Activated naive CD4-positive, alpha-beta T cell treated with anti-CD3 and anti-CD28 coated beads, Interleukin-2, amount 10 ng/mL, durations not matched to agents 7 days and 5 days (primary cell): Measurements from ENCODE around the gene UTY.
A peak's percentile ranks its signal among the peaks of the same experiment; 100 is the strongest.
"Not testable (repeated sequence)": the region's sequence is repeated elsewhere in the genome, so short reads cannot be mapped to it uniquely, and the experiment has no call there.

Source experiments
- CTCF ChIA-PET: fragments of 350-600 bp; sonication (Branson Sonifier 250); formaldehyde crosslinking; loops from one replicate; lab custom pipeline; 2021; ENCODE audit warnings: antibody characterized with exemption; lab: Charles Lee
- DNase-seq: peaks from one replicate; pipeline ENCODE4 v3.0.0-alpha.2; 2020
- H3K27ac Mint-ChIP-seq: one replicate; pipeline ENCODE4 v1.8.0; 2021; ENCODE audit warnings: mild to moderate bottlenecking, moderate library complexity, mixed read lengths
- H3K27me3 Mint-ChIP-seq: one replicate; pipeline ENCODE4 v1.8.0; 2021; ENCODE audit warnings: mild to moderate bottlenecking, mixed read lengths
- H3K36me3 Mint-ChIP-seq: one replicate; pipeline ENCODE4 v1.8.0; 2021; ENCODE audit warnings: mixed read lengths
- H3K4me1 Mint-ChIP-seq: one replicate; pipeline ENCODE4 v1.8.0; 2021; ENCODE audit warnings: mixed read lengths
- H3K4me3 Mint-ChIP-seq: one replicate; pipeline ENCODE4 v1.8.0; 2021; ENCODE audit warnings: mild to moderate bottlenecking, moderate library complexity, mixed read lengths
- H3K9me3 Mint-ChIP-seq: one replicate; pipeline ENCODE4 v1.8.0; 2021; ENCODE audit warnings: mixed read lengths

Gene UTY

DNA sequence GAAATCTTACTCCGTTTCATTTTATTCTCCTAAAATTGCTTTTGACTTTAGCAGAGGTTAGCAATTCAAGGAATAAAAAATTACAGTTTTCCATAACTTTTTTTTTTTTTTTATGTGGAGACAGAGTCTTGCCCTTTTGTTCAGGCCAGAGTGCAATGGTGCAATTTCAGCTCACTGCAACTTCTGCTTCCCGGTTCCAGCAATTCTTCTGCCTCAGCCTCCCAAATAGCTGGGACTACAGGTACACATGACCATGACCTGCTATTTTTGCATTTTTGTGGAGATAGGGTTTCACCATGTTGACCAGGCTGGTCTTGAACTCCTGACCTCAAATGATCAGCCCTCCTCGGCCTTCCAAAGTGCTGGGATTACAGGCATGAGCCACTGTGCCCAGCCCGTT lies 179.0 kb downstream of the UTY start:
- H3K27ac Mint-ChIP-seq, result no peak overlapping the region
- no peaks in the 10 kb centered on the region for H3K27me3 Mint-ChIP-seq
- peaks cover 31% of the 10 kb centered on the region for H3K36me3 Mint-ChIP-seq
- H3K4me3 Mint-ChIP-seq, result no peak overlapping the region
- no peaks in the 10 kb centered on the region for H3K9me3 Mint-ChIP-seq
- no peaks in the 10 kb centered on the region for H3K4me1 Mint-ChIP-seq
- CTCF ChIA-PET, result no interaction called here
- DNase-seq, result no peak

DNA sequence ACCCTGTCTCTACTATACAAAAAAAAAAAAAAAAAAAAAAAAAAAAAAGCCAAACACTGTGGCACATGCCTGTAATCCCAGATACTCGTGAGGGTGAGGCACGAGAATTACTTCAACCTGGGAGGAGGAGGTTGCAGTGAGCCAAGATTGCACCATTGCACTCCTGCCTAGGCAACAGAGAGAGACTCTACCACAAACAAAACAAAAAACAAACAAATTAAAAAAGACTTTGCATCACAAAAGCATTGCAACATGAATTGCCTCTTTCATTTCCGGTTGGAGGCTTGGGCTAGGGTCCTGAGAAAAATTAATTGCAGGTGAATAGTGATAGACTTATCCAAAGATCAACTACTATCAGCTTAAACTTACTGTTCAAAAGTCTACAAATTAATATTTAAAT lies 180.4 kb downstream of the UTY start:
- no peaks in the 10 kb centered on the region for H3K4me1 Mint-ChIP-seq
- H3K27ac Mint-ChIP-seq, result no peak overlapping the region
- CTCF ChIA-PET, result no interaction called here
- no peaks in the 10 kb centered on the region for H3K27me3 Mint-ChIP-seq
- no peak for DNase-seq
- H3K9me3 Mint-ChIP-seq, result no peaks in the 10 kb centered on the region
- no peak overlapping the region for H3K4me3 Mint-ChIP-seq
- H3K36me3 Mint-ChIP-seq, result peaks cover 33% of the 10 kb centered on the region

DNA sequence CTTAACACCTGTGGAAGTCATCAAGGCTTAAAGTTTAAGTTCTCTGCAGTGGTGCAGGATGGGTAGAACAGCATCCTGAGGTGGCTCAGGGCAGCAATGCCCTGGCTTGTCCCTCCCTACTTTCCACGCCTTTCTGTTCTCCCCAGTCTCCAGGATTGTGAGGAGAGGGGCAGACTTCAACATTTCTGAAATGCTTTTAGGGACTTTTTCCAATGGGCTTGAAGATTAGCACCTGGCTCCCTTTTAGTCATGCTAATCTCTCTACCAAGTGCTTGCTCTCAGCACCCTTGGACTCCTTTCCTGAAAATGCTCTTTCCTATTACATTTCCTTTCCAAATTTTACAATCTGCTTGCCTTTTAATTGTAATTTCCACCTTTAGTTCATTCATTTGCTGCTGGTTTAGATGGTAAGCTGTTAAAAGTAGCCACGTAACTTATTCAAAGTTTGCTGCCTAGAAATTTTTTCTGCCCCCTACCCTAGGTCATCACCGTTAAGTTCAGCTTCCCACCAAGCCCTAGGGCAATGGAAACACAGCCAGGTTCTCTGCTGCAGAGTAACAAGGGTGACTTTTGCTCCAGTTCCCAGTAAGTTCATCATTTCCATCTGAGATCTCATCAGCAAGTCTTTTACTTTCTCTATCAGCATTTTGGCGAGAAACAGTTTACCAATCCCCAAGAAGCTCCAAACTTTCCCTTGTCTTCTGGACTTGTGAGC lies 183.5 kb downstream of the UTY start:
- H3K4me3 Mint-ChIP-seq, result no peak overlapping the region
- H3K9me3 Mint-ChIP-seq, result peaks cover under 1% of the 10 kb centered on the region
- CTCF ChIA-PET, result no interaction called here
- no peak overlapping the region for H3K27ac Mint-ChIP-seq
- no peak for DNase-seq
- no peaks in the 10 kb centered on the region for H3K4me1 Mint-ChIP-seq
- peaks cover 41% of the 10 kb centered on the region for H3K36me3 Mint-ChIP-seq
- H3K27me3 Mint-ChIP-seq, result no peaks in the 10 kb centered on the region

DNA sequence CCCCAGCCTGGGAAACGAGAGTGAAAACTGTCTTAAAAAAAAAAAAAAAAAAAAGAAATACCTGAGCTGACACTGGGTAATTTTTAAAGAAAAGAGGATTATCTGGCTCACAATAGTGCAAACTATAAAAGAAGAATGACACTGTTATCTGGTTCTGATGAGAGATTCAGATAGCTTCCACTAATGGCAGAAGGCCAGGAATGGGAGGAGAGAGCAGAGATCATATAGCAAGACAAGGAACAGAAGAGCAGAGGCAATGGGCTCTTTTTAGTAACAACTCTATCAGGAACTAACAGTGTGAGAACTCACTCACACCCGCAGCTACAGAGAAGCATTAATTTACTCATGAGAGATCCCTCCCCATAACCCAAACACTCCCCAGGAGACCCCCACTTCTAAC lies 184.8 kb downstream of the UTY start:
- CTCF ChIA-PET, result no interaction called here
- H3K27me3 Mint-ChIP-seq, result no peaks in the 10 kb centered on the region
- no peaks in the 10 kb centered on the region for H3K4me1 Mint-ChIP-seq
- no peak for DNase-seq
- peaks cover 49% of the 10 kb centered on the region for H3K36me3 Mint-ChIP-seq
- peaks cover 5% of the 10 kb centered on the region for H3K9me3 Mint-ChIP-seq
- no peak overlapping the region for H3K27ac Mint-ChIP-seq
- no peak overlapping the region for H3K4me3 Mint-ChIP-seq

DNA sequence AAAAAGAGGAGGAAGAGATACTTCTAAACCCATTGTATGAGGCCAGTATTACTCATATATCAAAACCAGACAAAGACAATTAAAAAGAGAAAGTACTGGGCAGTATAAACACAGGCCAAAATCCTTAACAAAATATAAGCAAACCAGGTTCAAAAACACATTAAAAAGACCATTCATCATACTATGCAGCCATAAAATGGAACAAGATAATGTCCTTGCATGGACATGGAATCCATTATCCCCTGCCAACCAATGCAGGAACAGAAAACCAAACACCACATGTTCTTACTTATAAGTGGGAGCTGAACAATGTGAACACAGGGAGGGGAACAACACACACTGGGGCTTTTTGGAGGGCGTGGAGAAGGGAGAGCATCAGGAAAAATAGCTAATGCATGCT lies 188.6 kb downstream of the UTY start:
- no peak for DNase-seq
- H3K27ac Mint-ChIP-seq, result no peak overlapping the region
- H3K36me3 Mint-ChIP-seq, result peaks cover 60% of the 10 kb centered on the region
- peaks cover 11% of the 10 kb centered on the region for H3K9me3 Mint-ChIP-seq
- no peaks in the 10 kb centered on the region for H3K4me1 Mint-ChIP-seq
- no peak overlapping the region for H3K4me3 Mint-ChIP-seq
- CTCF ChIA-PET, result no interaction called here
- H3K27me3 Mint-ChIP-seq, result no peaks in the 10 kb centered on the region

DNA sequence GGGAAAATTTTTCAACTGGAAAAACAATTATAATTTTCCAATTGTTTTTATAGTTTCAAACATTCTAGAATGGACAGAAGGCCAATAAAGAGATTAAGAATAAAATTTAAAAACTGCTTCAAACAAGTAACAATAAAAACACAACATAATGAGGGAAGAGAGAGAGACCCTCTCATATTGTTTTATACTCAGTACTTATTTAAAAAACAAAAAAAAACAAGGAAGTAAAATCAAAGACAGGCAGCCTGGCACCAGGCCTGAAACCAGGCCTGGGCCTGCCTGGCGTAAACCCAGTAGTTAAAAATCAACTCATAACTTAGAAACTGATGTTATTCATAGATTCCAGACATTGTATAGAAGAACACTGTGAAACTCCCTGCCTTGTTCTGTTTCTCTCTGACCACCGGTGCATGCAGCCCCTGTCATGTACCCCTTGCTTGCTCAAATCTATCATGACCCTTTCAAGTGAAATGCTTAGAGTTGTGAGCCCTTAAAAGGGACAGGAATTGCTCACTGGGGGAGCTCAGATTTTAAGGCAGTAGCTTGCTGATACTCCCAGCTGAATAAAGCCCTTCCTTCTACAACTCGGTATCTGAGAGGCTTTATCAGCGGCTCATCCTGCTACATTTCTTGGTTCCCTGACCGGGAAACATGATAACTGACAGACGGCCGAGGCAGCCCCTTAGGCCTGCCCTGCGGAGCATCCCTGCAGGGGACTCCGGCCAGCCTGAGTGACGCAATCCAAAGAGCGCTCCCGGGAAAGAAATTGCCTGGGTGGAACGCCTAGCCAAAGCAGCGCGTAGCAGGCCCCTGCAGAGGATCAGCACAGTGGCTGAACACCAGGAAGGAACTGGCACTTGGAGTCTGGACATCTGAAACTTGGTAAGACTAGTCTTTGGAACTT lies 197.4 kb downstream of the UTY start:
- H3K27ac Mint-ChIP-seq, H3K4me3 Mint-ChIP-seq, DNase-seq, H3K9me3 Mint-ChIP-seq, H3K4me1 Mint-ChIP-seq, CTCF ChIA-PET, H3K27me3 Mint-ChIP-seq: not testable (repeated sequence)
- peaks cover 46% of the 10 kb centered on the region for H3K36me3 Mint-ChIP-seq

DNA sequence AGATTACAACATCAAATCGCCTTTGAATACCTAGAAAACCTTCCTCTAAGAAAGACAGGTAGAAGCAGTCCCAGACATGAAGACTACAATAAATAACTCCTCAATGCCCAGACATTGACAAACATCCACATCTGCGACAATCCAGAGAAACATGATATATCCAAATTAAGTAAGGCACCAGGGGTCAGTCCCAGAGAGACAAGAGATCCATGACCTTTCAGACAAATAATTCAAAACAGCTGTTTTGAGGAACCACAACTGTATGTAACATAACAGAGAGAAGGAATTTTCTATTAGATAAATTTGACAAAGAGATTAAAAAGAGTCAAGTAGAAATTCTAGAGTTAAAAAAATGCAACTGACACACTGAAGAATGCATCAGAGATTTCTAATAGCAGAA lies 200.3 kb downstream of the UTY start:
- no peaks in the 10 kb centered on the region for H3K27me3 Mint-ChIP-seq
- no peak overlapping the region for H3K27ac Mint-ChIP-seq
- CTCF ChIA-PET, result no interaction called here
- no peaks in the 10 kb centered on the region for H3K4me1 Mint-ChIP-seq
- no peak for DNase-seq
- H3K9me3 Mint-ChIP-seq, result no peaks in the 10 kb centered on the region
- H3K4me3 Mint-ChIP-seq, result no peak overlapping the region
- peaks cover 41% of the 10 kb centered on the region for H3K36me3 Mint-ChIP-seq

DNA sequence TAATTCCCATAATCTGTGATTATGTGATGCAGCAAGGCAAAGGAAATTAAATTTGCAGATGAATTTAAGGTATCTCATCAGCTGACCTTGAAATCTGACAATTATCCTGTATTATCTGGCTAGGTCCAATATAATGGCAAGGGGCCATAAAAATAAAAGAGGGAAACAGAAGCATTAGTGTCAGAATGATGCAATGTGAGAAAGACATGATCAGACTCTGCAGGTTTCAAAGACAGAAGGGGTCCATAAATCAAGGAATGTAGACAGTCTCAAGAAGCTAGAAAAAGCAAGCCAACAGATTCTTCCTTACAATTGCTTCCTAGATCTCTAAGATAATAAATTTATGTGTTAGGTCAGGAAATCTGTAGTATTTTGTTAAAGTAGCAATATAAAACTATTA lies 208.1 kb downstream of the UTY start:
- Mint-ChIP-seq H3K4me3 (no peak overlapping the region), H3K27ac (no peak overlapping the region), H3K9me3 (no peaks in the 10 kb centered on the region), H3K27me3 (no peaks in the 10 kb centered on the region), H3K4me1 (no peaks in the 10 kb centered on the region), H3K36me3 (peaks cover 48% of the 10 kb centered on the region)
- no peak for DNase-seq
- CTCF ChIA-PET, result no interaction called here

DNA sequence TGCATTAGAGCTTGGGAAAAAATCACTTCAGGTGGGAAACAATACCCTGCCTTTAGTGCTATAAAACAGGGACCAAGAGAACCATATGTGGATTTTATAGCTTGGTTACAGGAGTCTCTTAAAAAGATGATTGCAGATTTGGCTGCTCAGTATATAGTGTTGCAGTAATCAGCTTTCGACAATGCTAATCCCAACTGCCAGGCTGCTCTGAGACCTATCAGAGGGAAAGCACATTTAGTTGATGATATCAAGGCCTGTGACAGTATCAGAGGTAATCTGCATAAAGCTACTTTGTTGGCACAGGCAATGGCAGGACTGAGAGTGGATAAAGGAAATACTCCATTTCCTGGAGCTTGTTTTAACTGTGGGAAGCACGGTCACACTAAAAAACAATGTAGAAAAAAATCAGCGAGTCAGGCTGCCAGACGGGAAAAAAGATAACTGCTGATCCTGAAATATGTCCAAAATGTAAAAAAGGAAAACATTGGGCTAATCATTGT lies 225.8 kb downstream of the UTY start:
- CTCF ChIA-PET, H3K27me3 Mint-ChIP-seq: not testable (repeated sequence)

DNA sequence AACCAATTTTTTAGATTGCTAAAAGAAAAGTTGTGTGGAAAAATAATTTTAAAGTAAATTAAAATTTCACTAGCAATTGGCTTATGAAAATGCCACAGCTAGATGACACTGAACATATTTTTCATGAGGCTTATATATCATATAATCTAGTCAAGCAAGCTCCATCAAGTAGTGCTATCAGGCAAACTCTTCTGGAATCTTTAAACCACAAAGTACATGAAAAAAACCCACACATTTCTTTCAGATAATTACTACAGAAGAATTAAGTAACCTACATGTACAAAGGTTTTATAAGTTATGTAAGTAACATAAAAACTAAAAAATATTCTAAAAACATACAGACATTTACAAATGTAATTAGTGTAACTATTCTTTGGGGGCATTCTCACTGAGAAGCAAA lies 229.4 kb downstream of the UTY start:
- CTCF ChIA-PET, result no interaction called here
- no peak for DNase-seq
- no peaks in the 10 kb centered on the region for H3K27me3 Mint-ChIP-seq
- H3K4me1 Mint-ChIP-seq, result no peaks in the 10 kb centered on the region
- H3K9me3 Mint-ChIP-seq, result no peaks in the 10 kb centered on the region
- H3K4me3 Mint-ChIP-seq, result no peak overlapping the region
- H3K27ac Mint-ChIP-seq, result no peak overlapping the region
- peaks cover 27% of the 10 kb centered on the region for H3K36me3 Mint-ChIP-seq

More for the DNA sequence above, 225.8 kb downstream of the UTY start:
- H3K36me3 Mint-ChIP-seq, result peaks cover 42% of the 10 kb centered on the region
- not testable (repeated sequence) for H3K9me3 Mint-ChIP-seq, H3K4me1 Mint-ChIP-seq, DNase-seq, H3K4me3 Mint-ChIP-seq, H3K27ac Mint-ChIP-seq

DNA sequence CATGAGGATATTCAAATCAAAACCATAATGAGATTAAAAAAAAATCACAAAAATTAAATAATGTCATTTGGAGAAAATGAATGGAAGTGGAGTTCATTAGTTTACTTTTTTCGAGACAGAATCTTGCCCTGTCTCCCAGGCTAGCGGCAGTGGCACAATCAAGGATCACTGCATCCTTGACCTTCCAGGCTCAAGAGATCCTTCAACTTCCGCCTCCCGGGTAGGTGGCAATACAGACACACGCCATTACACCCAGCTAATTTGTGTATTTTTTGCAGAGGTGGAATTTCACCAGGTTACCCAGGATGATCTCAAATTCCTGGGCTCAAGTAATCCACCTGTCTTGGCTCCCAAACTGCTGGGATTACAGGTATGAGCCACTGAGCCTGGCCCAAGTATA lies 236.1 kb downstream of the UTY start:
- no peaks in the 10 kb centered on the region for H3K4me1 Mint-ChIP-seq
- no peak overlapping the region for H3K4me3 Mint-ChIP-seq
- CTCF ChIA-PET, result no interaction called here

DNA sequence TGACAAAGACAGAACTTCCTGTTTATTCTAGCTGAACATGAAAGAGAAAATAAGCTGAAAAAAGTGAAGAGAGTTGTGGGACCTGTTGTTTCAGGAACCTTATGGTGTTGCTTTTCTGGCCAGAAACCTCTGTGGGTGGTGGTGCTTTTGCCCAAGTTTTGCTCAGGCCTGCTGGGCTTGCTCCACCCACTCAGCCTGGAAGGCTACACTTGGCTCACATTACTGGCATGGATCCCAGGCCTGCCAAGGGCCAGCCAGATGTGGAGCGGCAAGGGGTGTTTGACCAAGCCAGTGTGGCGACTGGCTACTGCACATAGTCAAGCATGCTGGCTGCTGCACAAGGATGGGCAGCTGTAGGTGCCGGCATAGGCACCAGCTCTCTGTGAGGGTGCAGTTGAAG lies 245.9 kb downstream of the UTY start:
- H3K4me1 Mint-ChIP-seq, result no peaks in the 10 kb centered on the region
- H3K27me3 Mint-ChIP-seq, result no peaks in the 10 kb centered on the region
- CTCF ChIA-PET, result no interaction called here
- peaks cover 30% of the 10 kb centered on the region for H3K36me3 Mint-ChIP-seq
- no peak overlapping the region for H3K27ac Mint-ChIP-seq
- no peak for DNase-seq
- no peaks in the 10 kb centered on the region for H3K9me3 Mint-ChIP-seq
- H3K4me3 Mint-ChIP-seq, result no peak overlapping the region

More for the DNA sequence above, 236.1 kb downstream of the UTY start:
- no peaks in the 10 kb centered on the region for H3K9me3 Mint-ChIP-seq
- peaks cover 36% of the 10 kb centered on the region for H3K36me3 Mint-ChIP-seq
- no peaks in the 10 kb centered on the region for H3K27me3 Mint-ChIP-seq
- no peak for DNase-seq
- no peak overlapping the region for H3K27ac Mint-ChIP-seq

DNA sequence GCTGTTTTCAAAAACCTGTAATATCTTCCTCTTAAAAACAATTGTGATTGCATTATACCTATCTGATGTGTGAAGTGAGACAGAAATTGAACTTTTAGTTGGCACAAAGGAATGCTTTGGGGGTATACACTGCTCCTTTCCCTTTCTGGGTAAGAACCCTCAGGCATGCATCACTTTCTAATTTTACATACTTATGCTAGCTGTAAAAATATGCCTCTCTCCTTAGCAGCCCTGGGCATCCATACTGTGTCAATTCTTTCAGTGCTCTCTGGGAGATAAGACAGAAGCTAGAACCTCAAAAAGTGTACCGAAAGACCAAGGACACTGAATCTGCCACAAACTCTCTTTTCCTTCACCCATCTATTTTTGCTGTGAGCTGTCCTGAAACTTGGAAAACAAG lies 246.7 kb downstream of the UTY start:
- no peak for DNase-seq
- Mint-ChIP-seq H3K4me1 (no peaks in the 10 kb centered on the region), H3K9me3 (no peaks in the 10 kb centered on the region), H3K36me3 (peaks cover 22% of the 10 kb centered on the region), H3K4me3 (no peak overlapping the region), H3K27me3 (peaks cover 2% of the 10 kb centered on the region), H3K27ac (no peak overlapping the region)
- CTCF ChIA-PET, result no interaction called here

DNA sequence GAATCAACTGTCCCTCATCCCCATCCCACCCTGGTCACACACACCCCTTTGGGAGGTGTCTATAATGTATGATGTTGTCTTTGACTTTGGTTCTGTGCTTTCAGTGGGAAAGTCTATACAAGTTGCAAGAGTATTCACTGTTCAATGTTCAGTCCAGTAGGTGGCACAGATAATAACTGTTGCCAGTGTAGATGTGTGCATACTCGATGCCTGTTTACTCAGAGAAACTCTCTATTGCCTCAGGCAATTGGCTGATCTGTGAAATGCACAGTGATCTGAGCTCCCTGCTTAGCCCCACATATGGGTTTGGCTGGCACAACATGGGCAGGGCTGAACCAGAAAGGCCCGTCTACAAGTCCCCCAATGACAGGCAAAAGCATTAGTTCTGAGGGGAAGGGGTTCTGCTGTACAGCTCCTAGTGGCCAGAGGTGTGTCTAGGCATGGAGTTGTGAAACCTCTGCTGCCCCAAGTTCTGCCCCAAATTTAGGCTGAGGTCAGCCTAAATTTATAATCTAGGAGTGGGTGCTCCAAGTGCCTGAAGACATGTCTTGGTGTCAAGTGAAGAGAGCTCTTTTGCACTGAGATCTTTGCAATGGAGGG lies 252.4 kb downstream of the UTY start:
- Mint-ChIP-seq H3K36me3 (no peaks in the 10 kb centered on the region), H3K4me3 (no peak overlapping the region), H3K27me3 (peaks cover 5% of the 10 kb centered on the region), H3K9me3 (no peaks in the 10 kb centered on the region), H3K4me1 (no peaks in the 10 kb centered on the region), H3K27ac (peak overlapping the region; percentile 7)
- CTCF ChIA-PET, result interaction anchor here (1.4 kb wide), 1 partner anchor 116 kb away, joined by 3 read pairs; no protein-coding TSS in a partner anchor
- no peak for DNase-seq
